ENCODE measurements around the gene PGC. TPM values are rescaled to one million over a fixed set of nuclear protein-coding genes. Genes with fewer than 3 reads are reported as not detected.

PGC gene
- total RNA-seq, 1 experiment from 2014 or later: not detected

DNA sequence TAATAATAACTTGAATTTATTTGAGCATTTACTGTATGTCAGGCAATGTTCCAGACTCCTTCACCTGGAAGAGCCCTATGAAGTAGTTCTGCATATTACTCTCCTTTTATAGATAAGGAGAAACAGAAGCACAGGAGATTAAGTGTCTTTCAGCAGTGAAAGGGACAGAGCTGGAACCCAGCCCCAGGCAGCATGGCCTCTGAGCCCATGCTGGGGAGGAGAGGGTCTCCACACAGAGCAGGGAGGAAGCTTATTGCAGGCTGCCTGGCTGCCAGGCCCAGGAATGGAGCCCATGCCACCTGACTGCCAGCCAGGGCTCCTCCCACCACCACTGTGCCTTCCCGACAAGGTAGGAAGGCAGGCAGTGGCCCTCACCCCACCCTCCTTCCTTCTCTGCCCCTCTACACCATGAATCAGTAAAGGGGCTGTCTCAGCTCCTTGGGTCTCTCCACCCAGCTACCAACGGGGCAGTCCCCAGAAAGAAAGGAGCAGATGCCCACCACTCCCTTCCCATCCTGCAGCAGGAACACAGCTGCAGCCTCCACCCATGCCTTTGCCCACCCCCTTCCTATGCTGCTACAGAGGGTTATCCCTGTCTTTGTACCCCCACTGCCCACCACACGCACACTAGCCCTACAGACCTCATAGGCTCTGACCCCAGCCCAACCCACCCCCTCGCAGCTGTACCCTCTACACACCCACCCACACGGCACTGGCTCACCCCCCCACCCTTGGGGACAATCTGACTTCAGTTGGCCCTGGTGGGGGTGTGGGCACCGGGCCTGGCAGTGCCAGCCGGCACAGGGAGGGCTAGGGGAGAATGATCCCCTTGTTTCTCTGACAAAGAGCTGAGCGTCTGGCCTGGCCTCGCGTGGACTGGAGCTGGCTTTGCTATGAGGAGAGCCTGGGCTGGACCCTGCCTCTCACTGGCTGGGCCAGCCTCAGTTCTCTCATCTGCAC, 53.6 kb downstream of the PGC start:
- Histone ChIP-seq H4K91ac (ENCODE audit: insufficient read length, low read depth, low read length) (no peak overlapping the region), H3K9me3 (ENCODE audit: control insufficient read depth, low read depth, low read length) (no peaks in the 10 kb centered on the region), H3K9ac (ENCODE audit: extremely low read depth, insufficient read length, low read length) (no peak overlapping the region), H3K79me1 (ENCODE audit: insufficient read depth, low read depth, low read length, poor library complexity, severe bottlenecking) (no peaks in the 10 kb centered on the region), H2BK120ac (ENCODE audit: low read depth, low read length, poor library complexity, severe bottlenecking) (no peak overlapping the region), H2BK12ac (ENCODE audit: insufficient read length, low read depth, low read length) (no peak overlapping the region), H2AK5ac (ENCODE audit: insufficient read length, low read length) (no peak overlapping the region), H3K4me1 (ENCODE audit: insufficient read depth, low read length) (no peaks in the 10 kb centered on the region), H4K5ac (ENCODE audit: insufficient read length, low read depth, low read length) (no peak overlapping the region), H2BK20ac (ENCODE audit: low read depth, low read length, poor library complexity, severe bottlenecking) (no peak overlapping the region), H3K79me2 (ENCODE audit: insufficient read depth, low read length) (no peaks in the 10 kb centered on the region), H3K56ac (ENCODE audit: insufficient read length, low read depth, low read length) (no peak overlapping the region), H2AFZ (ENCODE audit: low read length) (no peak overlapping the region), H4K8ac (replicated peaks; ENCODE audit: insufficient read length, low read depth, low read length) (no peak overlapping the region), H3K4me2 (ENCODE audit: insufficient read depth, insufficient read length, low read length) (no peak overlapping the region), H3T11ph (ENCODE audit: low read length) (no peak overlapping the region), H3K27me3 (ENCODE audit: insufficient read depth, low read length) (no peaks in the 10 kb centered on the region), H3K23ac (ENCODE audit: insufficient read length, low read depth, low read length) (no peak overlapping the region), H3K23me2 (ENCODE audit: insufficient read length, low read depth, low read length, poor library complexity, severe bottlenecking) (no peaks in the 10 kb centered on the region), H3K27ac (ENCODE audit: insufficient read length, low read depth, low read length) (no peak overlapping the region), H3K14ac (ENCODE audit: insufficient read depth, low read length) (no peak overlapping the region), H3K18ac (ENCODE audit: insufficient read length, low read depth, low read length) (no peak overlapping the region), H3K4ac (ENCODE audit: low read depth, low read length) (no peak overlapping the region), H2BK5ac (ENCODE audit: insufficient read length, low read length) (no peak overlapping the region), H2BK15ac (ENCODE audit: low read depth, low read length) (no peak overlapping the region), H4K20me1 (ENCODE audit: control insufficient read depth, insufficient read depth, insufficient read length) (peaks cover 4% of the 10 kb centered on the region)
- WGBS (ENCODE audit: extremely low coverage, insufficient read length, low lambda C conversion rate): no CpG with 5 or more reads among the region's 10 CpGs
- H3K4me3 Mint-ChIP-seq: no peak overlapping the region
- H3K27me3 Mint-ChIP-seq (ENCODE audit: low read depth): peaks cover 11% of the 10 kb centered on the region
- H3K9me3 Mint-ChIP-seq: no peaks in the 10 kb centered on the region; a peak in 1 of 5 replicates
- peak overlapping the region in 1 of 3 experiments; percentile 83; a peak in 1 of 7 replicates for H3K27ac Mint-ChIP-seq
- H3K36me3 Mint-ChIP-seq (ENCODE audit: insufficient read depth in 1 of 3, low read depth in 3 of 3): no peaks in the 10 kb centered on the region; a peak in 2 of 7 replicates
- peaks cover 13 to 16% of the 10 kb centered on the region in 2 experiments; a peak in 3 of 4 replicates for H3K4me1 Mint-ChIP-seq
- no peak for DNase-seq
- TF ChIP-seq, protein P1, sequence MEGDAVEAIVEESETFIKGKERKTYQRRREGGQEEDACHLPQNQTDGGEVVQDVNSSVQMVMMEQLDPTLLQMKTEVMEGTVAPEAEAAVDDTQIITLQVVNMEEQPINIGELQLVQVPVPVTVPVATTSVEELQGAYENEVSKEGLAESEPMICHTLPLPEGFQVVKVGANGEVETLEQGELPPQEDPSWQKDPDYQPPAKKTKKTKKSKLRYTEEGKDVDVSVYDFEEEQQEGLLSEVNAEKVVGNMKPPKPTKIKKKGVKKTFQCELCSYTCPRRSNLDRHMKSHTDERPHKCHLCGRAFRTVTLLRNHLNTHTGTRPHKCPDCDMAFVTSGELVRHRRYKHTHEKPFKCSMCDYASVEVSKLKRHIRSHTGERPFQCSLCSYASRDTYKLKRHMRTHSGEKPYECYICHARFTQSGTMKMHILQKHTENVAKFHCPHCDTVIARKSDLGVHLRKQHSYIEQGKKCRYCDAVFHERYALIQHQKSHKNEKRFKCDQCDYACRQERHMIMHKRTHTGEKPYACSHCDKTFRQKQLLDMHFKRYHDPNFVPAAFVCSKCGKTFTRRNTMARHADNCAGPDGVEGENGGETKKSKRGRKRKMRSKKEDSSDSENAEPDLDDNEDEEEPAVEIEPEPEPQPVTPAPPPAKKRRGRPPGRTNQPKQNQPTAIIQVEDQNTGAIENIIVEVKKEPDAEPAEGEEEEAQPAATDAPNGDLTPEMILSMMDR (conservative IDR thresholded peaks at IDR 0.05): no peak

Data from H9 (cell line).